Measurements from ENCODE around the gene ATG3. TPM values are rescaled to one million over a fixed set of nuclear protein-coding genes. Genes with fewer than 3 reads are reported as not detected.

The ATG3 gene
- total and polyA plus RNA-seq, 7 experiments from 2014 or later, result 35.1 to 75.8 (median 61.3) TPM

GRCh38 chr3:112602217-112602838 lies 40.6 kb upstream of the ATG3 start:
- no peak for DNase-seq
- intact Hi-C loops (cut with micrococcal nuclease), result no loop called here
- H3K27ac Mint-ChIP-seq, result no peak overlapping the region
- H3K27me3 Mint-ChIP-seq, result peaks cover 0 to 11% (median 5%) of the 10 kb centered on the region in 5 donors
- H3K4me3 Mint-ChIP-seq, result no peak overlapping the region
- no peak for ATAC-seq
- Histone ChIP-seq H3K4me3 (ENCODE audit: low read length) (no peak overlapping the region), H3K36me3 (ENCODE audit: control insufficient read depth in 2 of 3, insufficient read depth in 3 of 3, low read length in 3 of 3) (no peaks in the 10 kb centered on the region), H3K27ac (ENCODE audit: low read depth, low read length) (no peak overlapping the region), H3K4me1 (ENCODE audit: control insufficient read depth in 2 of 2, insufficient read depth in 2 of 2, low read length in 2 of 2) (no peaks in the 10 kb centered on the region), H3K9me3 (ENCODE audit: control insufficient read depth in 2 of 3, low read length in 3 of 3) (no peaks in the 10 kb centered on the region), H3K27me3 (ENCODE audit: control insufficient read depth in 2 of 2, insufficient read depth in 2 of 2, low read length in 2 of 2) (no peaks in the 10 kb centered on the region)
- H3K9me3 Mint-ChIP-seq, result peaks cover 0 to 3% (median 0%) of the 10 kb centered on the region in 11 donors
- H3K36me3 Mint-ChIP-seq, result peaks cover 2 to 5% (median 3%) of the 10 kb centered on the region in 5 donors
- peaks cover 0 to 24% (median 4%) of the 10 kb centered on the region in 7 donors for H3K4me1 Mint-ChIP-seq
- CTCF ChIA-PET, result interaction anchor here (0.7 kb wide), 1 partner anchor 450 kb away, joined by 4 read pairs; no protein-coding TSS in a partner anchor
- POLR2A ChIA-PET, result interaction anchor here (0.7 kb wide), 1 partner anchor 21 kb away, joined by 3 read pairs; no protein-coding TSS in a partner anchor

GRCh38 chr3:112598731-112599130 lies 37.0 kb upstream of the ATG3 start:
- ChIA-PET CTCF (no interaction called here), POLR2A (no interaction called here)
- Histone ChIP-seq H3K36me3 (ENCODE audit: control insufficient read depth in 2 of 3, insufficient read depth in 3 of 3, low read length in 3 of 3) (no peaks in the 10 kb centered on the region), H3K27me3 (ENCODE audit: control insufficient read depth in 2 of 2, insufficient read depth in 2 of 2, low read length in 2 of 2) (no peaks in the 10 kb centered on the region), H3K4me3 (ENCODE audit: low read length) (no peak overlapping the region), H3K27ac (ENCODE audit: low read depth, low read length) (no peak overlapping the region), H3K4me1 (ENCODE audit: control insufficient read depth in 2 of 2, insufficient read depth in 2 of 2, low read length in 2 of 2) (no peaks in the 10 kb centered on the region), H3K9me3 (ENCODE audit: control insufficient read depth in 2 of 3, low read length in 3 of 3) (no peaks in the 10 kb centered on the region)
- Mint-ChIP-seq H3K27me3 (peaks cover 0 to 2% (median 0%) of the 10 kb centered on the region in 5 donors), H3K4me1 (peaks cover 0 to 13% (median 0%) of the 10 kb centered on the region in 7 donors), H3K27ac (no peak overlapping the region), H3K4me3 (no peak overlapping the region), H3K36me3 (peaks cover 5 to 22% (median 12%) of the 10 kb centered on the region in 5 donors), H3K9me3 (peaks cover 0 to 3% (median 0%) of the 10 kb centered on the region in 11 donors)
- intact Hi-C loops (cut with micrococcal nuclease), result no loop called here
- no peak for ATAC-seq
- no peak for DNase-seq

GRCh38 chr3:112597945-112598344 lies 36.2 kb upstream of the ATG3 start:
- peaks cover 0 to 3% (median 0%) of the 10 kb centered on the region in 11 donors for H3K9me3 Mint-ChIP-seq
- H3K4me1 ChIP-seq (ENCODE audit: control insufficient read depth in 2 of 2, insufficient read depth in 2 of 2, low read length in 2 of 2), result no peaks in the 10 kb centered on the region
- POLR2A ChIA-PET, result no interaction called here
- H3K4me3 ChIP-seq (ENCODE audit: low read length), result no peak overlapping the region
- DNase-seq (no peak), ATAC-seq (no peak)
- no peak overlapping the region for H3K4me3 Mint-ChIP-seq
- CTCF ChIA-PET, result no interaction called here
- H3K36me3 Mint-ChIP-seq, result peaks cover 10 to 27% (median 14%) of the 10 kb centered on the region in 5 donors
- H3K36me3 ChIP-seq (ENCODE audit: control insufficient read depth in 2 of 3, insufficient read depth in 3 of 3, low read length in 3 of 3), result no peaks in the 10 kb centered on the region
- peaks cover 0 to 13% (median under 1%) of the 10 kb centered on the region in 7 donors for H3K4me1 Mint-ChIP-seq
- intact Hi-C loops (cut with micrococcal nuclease), result no loop called here
- H3K9me3 ChIP-seq (ENCODE audit: control insufficient read depth in 2 of 3, low read length in 3 of 3), result no peaks in the 10 kb centered on the region
- no peak overlapping the region for H3K27ac Mint-ChIP-seq
- H3K27me3 ChIP-seq (ENCODE audit: control insufficient read depth in 2 of 2, insufficient read depth in 2 of 2, low read length in 2 of 2), result no peaks in the 10 kb centered on the region
- H3K27me3 Mint-ChIP-seq, result peaks cover 0 to 2% (median 0%) of the 10 kb centered on the region in 5 donors
- H3K27ac ChIP-seq (ENCODE audit: low read depth, low read length), result no peak overlapping the region

- ChIA-PET POLR2A (no interaction called here), CTCF (interaction anchor here (0.6 kb wide), 1 partner anchor 54 kb away, joined by 3 read pairs; no protein-coding TSS in a partner anchor)
- H3K36me3 Mint-ChIP-seq, result peaks cover 28 to 58% (median 45%) of the 10 kb centered on the region in 5 donors
- intact Hi-C loops (cut with micrococcal nuclease), result no loop called here
- H3K4me1 Mint-ChIP-seq, result peaks cover 0 to 9% (median 7%) of the 10 kb centered on the region in 7 donors
- H3K9me3 Mint-ChIP-seq, result peaks cover 0 to 11% (median 3%) of the 10 kb centered on the region in 11 donors
- Histone ChIP-seq H3K27me3 (ENCODE audit: control insufficient read depth in 2 of 2, insufficient read depth in 2 of 2, low read length in 2 of 2) (no peaks in the 10 kb centered on the region), H3K9me3 (ENCODE audit: control insufficient read depth in 2 of 3, low read length in 3 of 3) (no peaks in the 10 kb centered on the region), H3K4me1 (ENCODE audit: control insufficient read depth in 2 of 2, insufficient read depth in 2 of 2, low read length in 2 of 2) (no peaks in the 10 kb centered on the region), H3K4me3 (ENCODE audit: low read length) (no peak overlapping the region), H3K36me3 (ENCODE audit: control insufficient read depth in 2 of 3, insufficient read depth in 3 of 3, low read length in 3 of 3) (peaks cover 0 to 4% (median 3%) of the 10 kb centered on the region in 3 experiments), H3K27ac (ENCODE audit: low read depth, low read length) (no peak overlapping the region)
- H3K4me3 Mint-ChIP-seq, result no peak overlapping the region
- no peak overlapping the region for H3K27ac Mint-ChIP-seq
- DNase-seq (no peak), ATAC-seq (no peak)
- no peaks in the 10 kb centered on the region for H3K27me3 Mint-ChIP-seq
Observed at GRCh38 chr3:112594856-112595255, 33.1 kb upstream of the ATG3 start.

- no peak overlapping the region for H3K27ac ChIP-seq (ENCODE audit: low read depth, low read length)
- CTCF ChIA-PET, result no interaction called here
- peaks cover 0 to 11% (median 7%) of the 10 kb centered on the region in 7 donors for H3K4me1 Mint-ChIP-seq
- no peaks in the 10 kb centered on the region for H3K4me1 ChIP-seq (ENCODE audit: control insufficient read depth in 2 of 2, insufficient read depth in 2 of 2, low read length in 2 of 2)
- peaks cover 0 to 11% (median 3%) of the 10 kb centered on the region in 11 donors for H3K9me3 Mint-ChIP-seq
- POLR2A ChIA-PET, result no interaction called here
- DNase-seq, result no peak
- no peaks in the 10 kb centered on the region for H3K27me3 ChIP-seq (ENCODE audit: control insufficient read depth in 2 of 2, insufficient read depth in 2 of 2, low read length in 2 of 2)
- peaks cover 0 to 6% (median 4%) of the 10 kb centered on the region in 3 experiments for H3K36me3 ChIP-seq (ENCODE audit: control insufficient read depth in 2 of 3, insufficient read depth in 3 of 3, low read length in 3 of 3)
- no peaks in the 10 kb centered on the region for H3K9me3 ChIP-seq (ENCODE audit: control insufficient read depth in 2 of 3, low read length in 3 of 3)
- H3K36me3 Mint-ChIP-seq, result peaks cover 34 to 72% (median 55%) of the 10 kb centered on the region in 5 donors
- no peaks in the 10 kb centered on the region for H3K27me3 Mint-ChIP-seq
- H3K4me3 ChIP-seq (ENCODE audit: low read length), result no peak overlapping the region
- H3K27ac Mint-ChIP-seq, result no peak overlapping the region
- no peak for ATAC-seq
- H3K4me3 Mint-ChIP-seq, result no peak overlapping the region
- intact Hi-C loops (cut with micrococcal nuclease), result no loop called here
Observed at GRCh38 chr3:112593258-112593657, 31.5 kb upstream of the ATG3 start.

GRCh38 chr3:112587336-112587735 lies 25.6 kb upstream of the ATG3 start:
- Histone ChIP-seq H3K9me3 (ENCODE audit: control insufficient read depth in 2 of 3, low read length in 3 of 3) (no peaks in the 10 kb centered on the region), H3K4me1 (ENCODE audit: control insufficient read depth in 2 of 2, insufficient read depth in 2 of 2, low read length in 2 of 2) (no peaks in the 10 kb centered on the region), H3K36me3 (ENCODE audit: control insufficient read depth in 2 of 3, insufficient read depth in 3 of 3, low read length in 3 of 3) (peaks cover 7 to 23% (median 10%) of the 10 kb centered on the region in 3 experiments), H3K27me3 (ENCODE audit: control insufficient read depth in 2 of 2, insufficient read depth in 2 of 2, low read length in 2 of 2) (no peaks in the 10 kb centered on the region), H3K4me3 (ENCODE audit: low read length) (no peak overlapping the region), H3K27ac (ENCODE audit: low read depth, low read length) (no peak overlapping the region)
- intact Hi-C loops (cut with micrococcal nuclease), result no loop called here
- POLR2A ChIA-PET, result no interaction called here
- H3K27me3 Mint-ChIP-seq, result no peaks in the 10 kb centered on the region
- peaks cover 25 to 85% (median 53%) of the 10 kb centered on the region in 5 donors for H3K36me3 Mint-ChIP-seq
- H3K4me3 Mint-ChIP-seq, result no peak overlapping the region
- peaks cover 0 to 15% (median 6%) of the 10 kb centered on the region in 7 donors for H3K4me1 Mint-ChIP-seq
- H3K27ac Mint-ChIP-seq, result no peak overlapping the region
- peaks cover 0 to 3% (median 0%) of the 10 kb centered on the region in 11 donors for H3K9me3 Mint-ChIP-seq
- ATAC-seq (no peak), DNase-seq (no peak)
- CTCF ChIA-PET, result no interaction called here

Data from naive thymus-derived CD4-positive, alpha-beta T cell (primary cell).